HG02970 (cell line): Measurements from ENCODE around the gene DGCR2.
"Not testable (repeated sequence)": the region's sequence is repeated elsewhere in the genome, so short reads cannot be mapped to it uniquely, and the experiment has no call there.

ENCODE experiments used
- ATAC-seq: cut with Tn5 transposase; IDR thresholded peaks from one replicate; pipeline ENCODE4 v1.9.1; 2021; ENCODE audit warnings: mild to moderate bottlenecking, moderate library complexity, moderate number of reproducible peaks; ENCODE audit not compliant: unreplicated experiment, low FRiP score

Gene DGCR2

DNA sequence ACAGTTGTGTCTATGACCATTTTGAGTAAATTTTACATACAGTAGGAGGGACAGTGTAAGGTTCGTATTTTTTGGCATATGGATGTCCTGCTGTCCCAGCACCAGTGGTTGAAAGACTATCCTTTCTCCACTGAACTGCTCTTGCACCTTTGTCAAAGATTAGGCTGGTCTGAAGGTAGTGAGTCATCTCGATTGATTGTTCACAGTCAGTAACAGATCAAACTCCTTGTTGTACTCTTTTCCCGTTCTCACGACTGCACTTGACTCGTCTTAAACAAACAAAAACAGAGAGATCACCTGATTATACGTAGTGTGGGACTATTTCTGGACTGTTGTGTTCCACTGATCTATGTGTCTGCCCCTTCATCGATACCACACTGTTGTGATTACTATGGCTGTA lies 77.1 kb downstream of the DGCR2 start:
- no peak for ATAC-seq

DNA sequence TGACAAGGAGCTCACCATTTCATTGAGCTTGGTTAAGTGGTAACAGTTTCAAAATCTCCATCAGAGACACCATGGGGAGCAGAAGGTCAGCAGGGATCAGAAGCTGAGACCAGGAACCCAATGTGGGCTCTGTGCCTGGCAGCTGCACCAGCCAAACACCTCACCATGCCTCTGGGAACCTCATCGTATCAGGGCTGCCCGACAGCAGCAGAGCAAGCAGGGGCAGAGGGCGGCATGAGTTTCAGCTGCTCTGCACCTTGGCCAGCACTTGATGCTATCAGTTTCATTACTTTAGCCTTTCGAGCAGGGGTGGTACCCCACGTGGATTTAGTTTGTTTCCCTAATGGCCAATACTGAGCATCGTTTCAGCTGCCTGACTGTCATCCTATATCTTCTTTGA lies 77.8 kb downstream of the DGCR2 start:
- no peak for ATAC-seq

DNA sequence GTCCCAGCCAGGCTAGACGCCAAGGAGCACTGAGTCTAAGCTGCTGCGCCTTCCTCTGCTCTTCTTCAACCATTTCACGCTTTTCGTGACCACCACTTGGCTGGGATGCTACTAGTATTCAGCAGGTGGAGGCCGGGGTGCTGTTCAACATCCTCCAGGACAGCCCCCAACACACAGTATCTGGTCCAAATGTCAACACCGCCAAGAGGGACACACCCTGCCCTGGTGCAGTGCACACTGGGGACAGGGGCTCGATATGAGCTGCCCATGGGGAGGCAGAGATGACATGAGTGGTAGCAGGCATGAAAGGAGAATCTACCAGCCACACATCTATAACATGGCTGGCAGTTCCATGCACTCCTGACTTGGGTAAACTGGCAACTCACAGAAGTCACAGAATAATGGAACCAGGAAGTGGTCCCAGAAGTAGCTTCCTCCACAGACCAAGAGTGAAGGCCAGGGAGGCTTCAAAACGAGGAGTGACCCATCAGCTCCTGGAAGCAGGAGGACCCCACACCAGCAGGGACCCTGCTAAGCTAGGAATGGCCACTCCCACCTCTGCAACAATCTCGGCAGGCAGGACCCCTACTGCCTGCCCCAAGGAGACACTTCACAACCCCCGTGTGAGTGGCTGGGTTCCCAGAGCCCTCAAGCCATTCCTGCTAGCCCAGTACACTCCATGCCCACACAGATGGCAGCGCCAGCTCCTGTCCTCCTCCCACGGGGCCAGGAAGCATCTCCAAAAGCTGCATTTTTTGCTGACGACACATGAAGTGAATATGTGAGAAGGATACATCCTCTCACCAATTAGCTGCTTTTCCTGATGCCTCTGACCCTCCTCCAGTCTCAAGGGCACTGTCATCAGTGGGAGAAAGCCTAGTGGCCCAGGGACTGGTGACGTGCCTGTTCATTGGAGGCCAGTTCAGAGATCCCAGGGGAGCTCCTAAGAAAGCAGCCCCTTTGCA lies 78.8 kb downstream of the DGCR2 start:
- ATAC-seq: no peak

DNA sequence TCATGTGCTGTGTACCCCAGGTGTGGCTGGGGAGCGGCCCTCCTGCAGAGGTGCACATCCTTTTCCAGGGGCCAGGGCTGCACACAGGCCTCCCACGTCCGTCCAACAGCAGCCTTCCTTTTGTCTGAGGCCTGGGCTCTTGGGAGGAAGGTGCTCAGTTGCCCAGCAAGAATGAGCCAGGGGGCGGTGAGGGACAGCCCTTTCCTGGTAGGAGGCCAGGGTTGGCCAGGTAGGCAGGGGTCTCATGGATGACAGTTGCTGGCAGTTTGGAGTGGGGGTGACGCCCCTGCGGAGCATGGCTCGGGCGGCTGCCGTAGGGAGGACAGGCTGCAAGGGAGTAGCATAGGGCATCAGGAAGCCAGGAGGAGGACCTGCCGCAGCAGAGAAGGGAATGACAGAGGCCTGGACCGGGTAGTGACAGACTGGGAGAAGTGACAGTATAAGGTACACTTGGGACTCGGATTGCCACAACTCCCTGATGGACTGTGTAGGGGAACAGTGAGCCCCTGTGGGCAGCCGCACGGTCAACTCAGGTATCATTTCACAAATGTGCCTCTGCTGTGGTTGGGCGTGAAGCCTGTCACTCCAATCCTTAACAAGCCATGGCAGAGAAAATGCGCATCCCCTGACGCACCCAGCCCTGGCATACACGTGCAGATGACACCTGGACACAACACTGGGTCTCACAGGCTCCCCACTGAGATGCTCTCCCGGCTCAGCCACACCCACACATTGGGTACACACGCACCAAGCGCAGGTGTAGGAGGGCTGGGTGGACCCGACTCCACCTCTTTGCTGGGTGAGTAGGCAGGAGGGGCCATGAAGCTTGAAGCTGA lies 79.7 kb downstream of the DGCR2 start:
- no peak for ATAC-seq

DNA sequence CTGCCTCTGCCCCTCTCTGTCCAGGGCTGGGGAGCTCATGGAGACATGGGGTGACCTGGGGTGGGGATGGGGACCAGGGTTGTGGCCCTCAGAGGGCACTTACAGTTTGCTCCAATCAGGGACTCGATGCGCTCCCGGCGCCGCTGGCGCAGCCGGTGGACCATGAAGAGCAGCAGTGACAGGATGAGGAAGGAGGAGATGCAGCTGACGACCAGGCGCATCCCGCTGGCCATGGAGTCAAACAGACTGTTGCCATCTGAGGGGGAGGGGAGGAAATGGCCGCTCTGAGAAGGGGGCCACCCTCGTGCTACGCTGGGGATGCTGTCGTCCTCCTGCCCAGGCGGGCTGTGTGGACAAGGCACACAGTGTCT lies 80.5 kb downstream of the DGCR2 start:
- no peak for ATAC-seq

DNA sequence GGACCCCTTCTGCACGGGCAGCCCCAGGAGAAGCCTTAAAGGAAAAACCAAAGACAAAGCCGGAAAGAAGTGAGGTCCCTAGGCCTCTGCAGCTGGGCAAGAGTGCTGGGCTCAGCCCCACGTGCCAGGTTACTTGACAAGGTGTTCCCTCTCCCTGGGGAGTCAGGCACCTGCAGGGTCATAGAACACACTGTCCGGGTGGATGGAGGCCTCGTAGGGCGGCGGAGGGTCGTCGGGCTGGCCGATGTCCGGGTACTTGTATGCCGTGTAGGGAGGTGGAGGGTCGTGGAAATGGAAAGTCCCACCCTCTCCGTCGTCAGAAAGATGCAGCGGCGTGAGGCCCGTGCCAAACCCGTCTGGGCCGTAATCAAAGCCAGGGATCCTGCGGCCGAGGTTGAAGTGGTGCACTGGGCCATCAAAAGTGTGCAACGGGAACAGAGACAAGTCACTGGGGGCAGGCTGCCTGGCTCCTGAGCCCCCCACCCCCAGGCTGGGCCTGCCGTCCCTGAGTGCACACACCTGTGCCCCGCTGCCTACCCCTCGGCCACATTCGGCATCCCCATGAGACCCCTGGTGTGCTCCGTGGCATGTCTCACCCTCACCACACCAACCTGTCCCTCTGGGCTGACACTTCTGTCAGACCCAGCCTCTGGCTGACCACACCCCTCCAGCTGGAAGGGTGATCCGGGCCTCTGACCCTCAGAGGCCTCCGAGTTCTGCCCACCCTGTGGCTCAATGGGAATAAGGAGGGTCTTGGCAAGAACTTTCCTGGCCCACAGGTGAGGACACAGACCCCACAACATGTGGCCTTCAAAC lies 81.1 kb downstream of the DGCR2 start:
- no peak for ATAC-seq

DNA sequence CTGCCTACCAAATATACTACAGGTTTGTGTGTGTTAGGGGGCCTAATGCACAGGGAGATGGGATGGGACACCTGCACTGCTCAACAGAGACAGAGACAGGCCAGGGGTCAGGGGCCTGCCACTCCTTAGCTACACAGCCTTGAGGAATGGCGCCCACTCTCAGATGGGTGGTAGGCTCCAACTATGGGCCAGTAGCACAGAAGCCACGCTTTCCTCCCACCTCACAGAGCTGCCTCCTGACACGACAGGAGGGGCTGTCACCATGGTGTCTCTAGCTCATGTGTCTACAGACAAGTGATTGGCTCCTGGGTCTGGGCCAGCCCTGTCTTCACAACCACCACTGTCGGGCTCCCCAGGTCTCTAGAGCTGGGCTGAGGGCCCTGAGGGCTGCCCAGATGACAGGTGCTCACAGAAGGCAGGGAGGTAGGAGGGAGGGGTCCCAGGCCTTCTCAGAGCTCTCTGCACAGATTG lies 81.8 kb downstream of the DGCR2 start:
- ATAC-seq: no peak

DNA sequence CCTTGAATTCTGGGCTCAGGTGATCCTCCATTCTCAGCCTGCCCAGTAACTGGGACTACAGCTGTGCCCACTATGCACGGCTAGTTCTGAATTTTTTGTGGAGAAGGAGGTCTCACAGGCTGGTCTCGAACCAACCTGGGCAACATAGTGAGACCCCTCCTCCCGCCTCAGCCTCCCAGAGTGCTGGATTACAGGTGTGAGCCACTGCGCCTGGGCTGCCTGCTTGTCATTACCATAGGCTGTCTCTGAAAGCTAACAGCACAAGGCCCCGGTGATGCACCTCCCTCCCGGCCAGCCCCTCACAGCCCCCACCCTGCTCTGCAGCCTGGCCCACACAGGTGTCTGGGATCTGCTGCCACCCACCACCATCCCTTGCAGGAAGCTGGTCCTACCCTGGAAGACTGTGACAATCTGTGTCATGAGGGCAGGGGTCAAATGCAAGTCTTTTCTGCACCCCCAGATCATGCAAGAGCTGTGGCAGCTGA lies 82.4 kb downstream of the DGCR2 start:
- no peak for ATAC-seq

DNA sequence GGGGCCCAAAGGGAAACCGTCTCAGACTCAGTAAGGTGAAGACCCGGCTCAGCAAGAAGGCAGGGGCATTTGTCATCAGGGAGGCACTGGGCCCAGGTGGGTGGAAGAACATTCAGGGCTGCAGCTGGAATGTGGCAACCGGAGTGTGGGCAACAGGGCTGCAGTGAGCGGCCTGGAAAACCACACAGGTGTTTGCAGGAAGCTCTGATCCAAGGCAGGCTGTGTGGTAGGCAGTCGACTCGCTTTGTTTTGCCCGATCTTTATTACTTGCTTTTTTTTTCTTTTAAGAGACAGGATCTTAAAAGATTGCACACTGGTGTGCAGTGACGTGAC lies 82.8 kb downstream of the DGCR2 start:
- no peak for ATAC-seq

DNA sequence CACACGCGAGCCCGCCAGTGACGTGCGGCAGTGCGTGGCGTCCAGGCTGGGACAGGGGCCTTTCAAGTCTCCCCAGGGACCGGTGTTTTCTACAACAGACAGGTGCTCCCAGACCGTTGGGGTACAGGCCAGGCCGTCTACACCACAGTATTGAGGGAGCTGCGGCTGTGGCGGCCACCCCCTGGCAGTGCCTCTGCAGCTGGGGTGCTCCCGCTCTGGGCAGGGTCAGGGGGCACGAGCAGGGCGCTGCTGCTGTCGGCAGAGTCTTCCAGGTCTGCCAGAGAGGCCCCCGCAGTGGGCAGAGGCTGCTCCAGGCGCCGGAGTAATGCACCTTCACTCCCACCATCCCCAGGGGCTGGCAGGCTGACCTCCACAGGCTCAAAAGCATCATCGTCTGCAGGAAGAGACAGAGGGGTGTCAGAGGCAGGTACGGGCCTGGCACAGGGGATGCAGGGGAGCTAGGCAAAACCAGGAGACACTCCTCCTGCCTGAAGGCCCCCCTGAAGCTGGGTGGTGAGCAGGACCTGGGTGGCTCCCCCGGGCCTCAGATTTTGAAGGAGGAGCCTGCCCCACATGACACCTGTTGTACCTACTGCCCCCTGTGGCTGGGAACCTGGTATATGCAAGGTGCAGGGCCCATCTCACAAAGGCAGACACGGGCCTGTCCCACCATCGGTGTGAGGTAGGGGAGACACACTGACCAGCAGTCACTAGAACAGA lies 83.3 kb downstream of the DGCR2 start:
- ATAC-seq: no peak

DNA sequence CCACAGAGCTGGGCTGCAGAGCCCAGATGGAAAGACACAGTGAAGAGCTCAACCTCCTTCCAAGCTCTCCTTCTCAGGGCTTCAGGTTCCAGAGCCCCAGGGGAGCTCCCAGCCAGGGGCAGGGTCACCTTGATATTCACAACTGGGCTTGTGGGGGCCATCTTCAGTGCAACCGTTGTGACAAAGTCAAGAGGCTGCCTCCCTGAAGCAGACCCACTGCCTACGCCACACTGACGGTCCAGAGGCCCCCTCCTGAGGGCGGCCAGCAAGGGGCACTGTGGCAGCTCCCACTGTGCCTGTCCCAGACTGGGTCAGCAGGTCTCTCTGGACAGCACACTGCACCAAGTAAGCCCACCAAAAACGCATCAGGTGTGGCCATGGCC lies 84.1 kb downstream of the DGCR2 start:
- no peak for ATAC-seq

DNA sequence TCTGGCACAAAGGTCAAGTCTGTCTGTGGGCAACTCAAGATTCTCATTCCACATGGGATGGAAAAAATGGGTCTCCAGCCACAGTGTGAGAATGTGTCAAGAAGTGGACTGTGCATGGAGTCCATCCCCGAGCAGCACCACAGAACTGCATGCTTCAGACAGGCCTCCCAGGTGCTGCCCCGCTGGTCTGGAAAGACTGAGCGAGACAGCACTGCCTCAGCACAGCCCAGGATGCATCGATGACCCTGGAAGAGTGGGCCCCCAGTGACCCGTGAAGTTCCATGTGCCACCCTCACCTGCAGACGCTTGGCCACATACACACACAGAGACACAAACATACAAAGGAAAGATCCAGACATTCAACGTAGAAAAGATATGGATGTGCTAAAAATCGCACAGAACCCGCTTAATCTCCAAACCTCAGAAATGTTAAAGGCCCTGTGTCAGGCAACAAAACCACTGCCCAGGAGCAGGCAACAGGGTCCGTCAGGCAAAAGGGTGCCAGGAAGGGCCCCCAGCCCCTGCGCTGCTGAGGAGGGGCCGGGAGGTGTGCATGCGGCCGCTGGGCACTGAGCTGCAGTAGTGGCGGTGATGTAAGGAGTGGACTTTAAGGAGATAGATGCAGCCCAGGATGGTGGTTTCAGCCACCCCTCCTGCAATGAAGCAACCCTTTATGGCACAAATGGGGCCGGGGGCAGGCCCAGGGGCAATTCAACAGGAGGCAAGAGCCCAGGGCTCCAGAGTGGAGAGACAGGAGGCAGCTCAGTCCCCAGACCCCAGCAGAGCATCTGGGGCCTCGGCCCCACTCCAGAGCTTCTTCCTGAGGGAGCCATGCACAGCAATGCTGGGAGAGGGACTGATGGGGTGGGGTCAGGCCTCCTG lies 84.7 kb downstream of the DGCR2 start:
- no peak for ATAC-seq

DNA sequence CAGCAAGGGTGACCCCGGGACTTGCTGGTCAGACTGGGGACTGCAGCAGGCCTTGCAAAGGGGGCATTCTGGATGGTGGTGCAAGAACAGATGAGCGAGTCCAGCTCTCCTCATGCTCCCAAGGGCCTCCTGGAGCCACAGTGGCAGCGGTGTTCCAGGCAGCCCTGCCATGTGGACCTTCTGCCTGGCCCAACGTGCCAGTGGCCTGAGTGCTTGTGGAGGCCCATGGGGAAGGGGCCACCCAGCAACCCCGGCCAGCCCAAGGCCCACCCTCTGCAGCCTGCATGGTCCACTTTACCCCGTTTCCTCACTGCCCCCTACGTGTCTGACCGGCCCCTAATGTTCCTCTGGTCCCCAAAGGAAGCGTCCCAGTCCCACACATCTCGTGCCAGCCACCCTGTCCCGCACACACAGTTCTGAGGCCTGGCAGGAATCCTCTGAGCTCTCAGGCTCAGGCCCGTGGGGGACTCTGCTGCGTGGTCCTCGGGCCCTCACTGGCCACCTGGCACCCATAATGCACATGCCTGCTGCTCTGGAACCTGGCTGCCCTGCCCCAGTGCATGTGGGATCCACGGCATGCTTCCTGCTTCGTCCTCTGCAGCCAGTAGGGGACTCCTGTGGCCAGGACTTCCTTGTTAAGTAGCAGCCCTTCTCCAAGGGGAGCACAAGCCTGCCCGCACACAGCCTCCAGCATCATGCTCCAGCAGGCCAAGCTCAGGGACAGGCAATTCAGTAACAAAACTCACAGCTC lies 85.5 kb downstream of the DGCR2 start:
- no peak for ATAC-seq

DNA sequence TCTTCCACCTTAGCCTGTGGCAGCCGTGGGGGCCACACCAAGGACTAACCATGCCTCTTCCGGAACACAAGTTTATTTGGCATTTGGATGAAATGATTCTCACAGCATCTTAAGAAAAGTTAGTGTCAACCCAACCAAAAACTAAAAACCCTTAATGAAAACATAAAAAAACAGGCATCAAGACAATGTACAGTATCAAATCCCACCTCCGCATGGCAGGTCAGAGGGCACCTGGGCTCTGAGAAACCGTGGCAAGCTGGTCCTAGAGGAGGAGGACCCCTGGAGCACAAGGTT lies 86.0 kb downstream of the DGCR2 start:
- ATAC-seq: no peak

DNA sequence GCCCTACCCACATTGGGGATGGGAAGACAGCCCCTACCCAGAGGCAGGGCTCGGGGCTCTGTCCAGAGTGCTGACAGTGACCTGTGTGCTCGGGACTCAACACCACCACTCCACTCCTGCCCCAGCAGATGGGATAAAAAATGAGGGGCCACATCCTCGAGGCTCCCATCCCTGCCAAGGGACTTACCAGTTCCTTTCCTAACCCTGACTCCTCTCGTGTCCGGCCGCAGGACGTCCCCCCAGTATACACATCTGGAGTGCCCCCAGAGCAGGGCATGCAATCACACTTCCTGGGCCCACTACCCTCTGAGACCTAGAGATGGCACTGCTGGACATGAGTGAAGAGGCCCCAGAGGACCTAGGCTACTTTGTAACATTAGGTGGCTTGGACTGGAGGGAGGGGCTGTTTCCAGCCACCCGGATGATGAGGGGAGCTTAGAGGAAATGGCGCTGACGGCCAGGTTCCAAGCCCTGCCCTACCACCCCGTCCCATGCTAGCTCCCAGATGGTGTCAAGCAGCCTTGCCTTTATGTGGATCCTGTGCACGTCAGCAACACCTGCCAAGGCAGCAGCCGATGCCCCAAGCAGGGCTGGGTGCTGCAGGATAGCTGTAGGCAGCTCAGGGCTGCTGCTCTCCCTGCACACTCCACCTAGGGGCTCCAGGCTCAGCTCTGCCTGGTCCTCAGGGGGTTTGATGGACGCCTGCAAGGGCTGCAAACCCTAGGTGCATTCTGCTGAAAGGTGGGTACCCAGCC lies 86.6 kb downstream of the DGCR2 start:
- ATAC-seq: no peak

DNA sequence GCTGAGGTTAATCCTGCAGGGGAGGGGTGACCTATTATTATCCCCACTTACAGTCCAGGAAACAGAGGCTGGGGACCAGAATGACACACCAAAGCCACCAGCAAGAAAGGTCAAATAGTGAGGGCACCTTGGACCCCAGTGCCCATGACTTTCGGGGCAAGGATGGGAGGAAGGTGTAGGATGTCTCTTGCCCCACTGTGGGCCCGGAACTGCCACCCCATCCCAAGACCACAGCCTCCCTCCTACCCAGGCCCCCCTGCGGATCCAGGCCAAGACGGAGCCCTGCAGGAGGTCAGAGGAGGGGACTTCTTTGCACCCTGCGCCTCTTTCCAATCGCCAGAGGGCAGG lies 87.1 kb downstream of the DGCR2 start:
- not testable (repeated sequence) for ATAC-seq

DNA sequence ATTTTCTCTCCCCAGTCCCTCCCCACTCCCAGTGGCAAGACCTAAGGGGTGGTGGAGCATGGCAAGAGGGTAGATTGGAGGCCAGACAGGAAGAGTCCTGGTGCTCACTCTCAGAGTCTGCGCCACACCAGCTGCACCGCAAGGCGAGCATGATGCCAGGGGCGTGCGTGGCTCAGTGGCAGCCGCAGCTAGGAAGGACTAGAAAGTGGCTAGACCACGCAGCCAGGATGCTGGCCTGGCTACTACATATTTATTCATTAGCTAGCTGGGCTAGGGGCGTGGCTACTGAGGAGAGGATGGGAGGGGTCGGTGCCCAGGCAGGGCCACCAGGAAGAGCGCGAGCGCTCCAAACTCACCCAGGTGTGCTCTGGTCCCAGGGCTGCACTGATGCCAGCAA lies 87.5 kb downstream of the DGCR2 start:
- not testable (repeated sequence) for ATAC-seq
